Spleen (tissue), 11 donors: ENCODE results near the gene DNAH10. TPM values are rescaled to one million over a fixed set of nuclear protein-coding genes. Genes with fewer than 3 reads are reported as not detected.

Experiments used
- DNase-seq: peaks from one replicate; pipeline ENCODE4 v3.0.0-alpha.2; 2020
- H3K27ac ChIP-seq, 8 donors: fragments of 200-600 bp; sonication (generic) in 7 of 8; 1 replicate in 4 of 8; 2 replicates in 4 of 8; pipeline versions ENCODE4 v1.5.0 to v1.8.0; 2016 to 2021; ENCODE audit warnings: inconsistent platforms in 4 of 8, mild to moderate bottlenecking in 4 of 8, moderate library complexity in 1 of 8
- H3K27me3 ChIP-seq, 7 donors: fragments of 200-600 bp; sonication (generic) in 6 of 7; replicated peaks in 1 of 7; 1 replicate in 4 of 7; 2 replicates in 3 of 7; pipeline versions ENCODE4 v1.5.0 to v1.8.0; 2016 to 2021; ENCODE audit warnings: inconsistent platforms in 3 of 7, mild to moderate bottlenecking in 1 of 7
- H3K36me3 ChIP-seq, 6 donors: fragments of 200-600 bp; sonication (generic) in 5 of 6; 1 replicate in 4 of 6; 2 replicates in 2 of 6; pipeline versions ENCODE4 v1.5.0 to v1.8.0; 2016 to 2021; ENCODE audit warnings: inconsistent platforms in 2 of 6
- H3K4me1 ChIP-seq, 6 donors: fragments of 200-600 bp; sonication (generic) in 5 of 6; 1 replicate in 3 of 6; 2 replicates in 3 of 6; pipeline versions ENCODE4 v1.5.0 to v1.8.0; 2016 to 2021; ENCODE audit warnings: inconsistent platforms in 3 of 6
- H3K4me3 ChIP-seq, 8 donors: fragments of 200-600 bp; sonication (generic) in 7 of 8; 1 replicate in 4 of 8; 2 replicates in 4 of 8; pipeline versions ENCODE4 v1.5.0 to v1.8.0; 2016 to 2021; ENCODE audit warnings: inconsistent platforms in 4 of 8, mild to moderate bottlenecking in 4 of 8, moderate library complexity in 2 of 8
- H3K9me3 ChIP-seq, 8 donors: fragments of 200-600 bp; sonication (generic) in 7 of 8; 1 replicate in 4 of 8; 2 replicates in 4 of 8; pipeline versions ENCODE4 v1.5.0 to v1.8.0; 2016 to 2021; ENCODE audit warnings: inconsistent platforms in 4 of 8
- POLR2A ChIP-seq, 3 donors: fragments of 450-650 bp; IDR thresholded peaks; one replicate each; pipeline ENCODE4 v1.5.1; 2017; ENCODE audit warnings: antibody characterized with exemption in 3 of 3, mild to moderate bottlenecking in 1 of 3
- POLR2AphosphoS5 ChIP-seq, 3 donors: sonication (generic); formaldehyde crosslinking; IDR thresholded peaks; one replicate each; pipeline ENCODE4 v1.5.1; 2017; ENCODE audit warnings: antibody characterized with exemption in 3 of 3
- WGBS, 5 donors: extraction: QIAGEN DNeasy Blood & Tissue Kit in 3 of 5; methylation state at CpG; one replicate each; pipeline versions ENCODE4 v1.1.5 to v1.1.7; 2013 to 2018; 5-methylcytosine and 5-hydroxymethylcytosine counted together
- intact Hi-C: fragments of 100-400 bp; cut with DNase I; formaldehyde crosslinking; loops from one replicate; pipeline ENCODE4 v1.15.0; 2023; ENCODE audit warnings: low total_unique reads
- polyA plus RNA-seq, 3 donors: library from polyadenylated mRNA; stranded (reverse); fragments of 200-250 nt; gene quantifications; one replicate each; pipeline ENCODE4 v1.2.1, GENCODE V29; 2013
- total RNA-seq, 7 donors: library from RNA; depleted of rRNA in 3 of 7; stranded (reverse); fragments of >200 nt in 3 of 7; fragmentation: NEBNext Ultra II Directional in 4 of 7; extraction: Animal tissue kit (Norgen Biotek cat#: 25700) in 4 of 7; gene quantifications; one replicate each; pipeline versions ENCODE4 v1.1.0 to v1.2.1, GENCODE V29; 2016 to 2021
- TF ChIP-seq, protein P1 (sequence below), 11 experiments: fragments of 200-600 bp in 7 of 11; fragments of 450-650 bp in 4 of 11; sonication (generic) in 4 of 11; IDR thresholded peaks in 8 of 11; conservative IDR thresholded peaks in 3 of 11; 1 replicate in 7 of 11; 2 replicates in 4 of 11; pipeline versions ENCODE4 v1.4.0 to v1.8.0; 2016 to 2021; ENCODE audit warnings: antibody characterized with exemption in 11 of 11, inconsistent platforms in 4 of 11, mild to moderate bottlenecking in 1 of 11
- donor health status: healthy with polysubstance abuse.
- donor health status: DM: no; HTN: no; CAD: no; lungs with moderate emphysema.
- donor health status: DM: no; HTN: no; CAD: no.
- donor health status: Bipolar disorder and iron deficiency.
- donor health status: healthy.
- donor health status: DM: no; HTN: no; CAD: no.
- donor health status: DM: yes; HTN: yes; CAD: no.

The DNAH10 gene
- total and polyA plus RNA-seq, 10 donors = 0.23 to 2.2 (median 0.43) TPM; not detected in 1

DNA sequence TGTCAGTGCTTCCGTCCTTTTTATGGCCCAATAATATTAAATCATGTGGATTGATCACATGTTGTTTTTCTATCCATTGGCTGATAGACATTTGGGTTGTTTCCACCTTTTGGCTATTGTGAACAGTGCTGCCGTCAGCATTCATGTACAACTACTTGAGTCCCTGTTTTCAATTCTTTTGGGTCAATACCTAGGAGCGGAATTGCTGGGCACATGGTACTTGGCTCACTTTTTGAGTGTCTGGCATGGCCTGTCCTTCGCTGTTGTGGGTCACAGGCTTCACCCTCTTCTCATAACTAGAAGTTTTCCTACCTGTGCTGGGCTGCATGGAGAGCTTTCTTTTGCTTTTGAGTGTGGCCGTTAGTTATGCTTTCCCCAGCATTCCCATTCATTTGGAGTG is 72.7 kb downstream of the DNAH10 start:
- no peaks in the 10 kb centered on the region for H3K27me3 ChIP-seq
- no peak for TF ChIP-seq POLR2A (IDR thresholded peaks at IDR 0.05)
- no peak for TF ChIP-seq POLR2AphosphoS5 (IDR thresholded peaks at IDR 0.05)
- TF ChIP-seq, protein P1, sequence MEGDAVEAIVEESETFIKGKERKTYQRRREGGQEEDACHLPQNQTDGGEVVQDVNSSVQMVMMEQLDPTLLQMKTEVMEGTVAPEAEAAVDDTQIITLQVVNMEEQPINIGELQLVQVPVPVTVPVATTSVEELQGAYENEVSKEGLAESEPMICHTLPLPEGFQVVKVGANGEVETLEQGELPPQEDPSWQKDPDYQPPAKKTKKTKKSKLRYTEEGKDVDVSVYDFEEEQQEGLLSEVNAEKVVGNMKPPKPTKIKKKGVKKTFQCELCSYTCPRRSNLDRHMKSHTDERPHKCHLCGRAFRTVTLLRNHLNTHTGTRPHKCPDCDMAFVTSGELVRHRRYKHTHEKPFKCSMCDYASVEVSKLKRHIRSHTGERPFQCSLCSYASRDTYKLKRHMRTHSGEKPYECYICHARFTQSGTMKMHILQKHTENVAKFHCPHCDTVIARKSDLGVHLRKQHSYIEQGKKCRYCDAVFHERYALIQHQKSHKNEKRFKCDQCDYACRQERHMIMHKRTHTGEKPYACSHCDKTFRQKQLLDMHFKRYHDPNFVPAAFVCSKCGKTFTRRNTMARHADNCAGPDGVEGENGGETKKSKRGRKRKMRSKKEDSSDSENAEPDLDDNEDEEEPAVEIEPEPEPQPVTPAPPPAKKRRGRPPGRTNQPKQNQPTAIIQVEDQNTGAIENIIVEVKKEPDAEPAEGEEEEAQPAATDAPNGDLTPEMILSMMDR (IDR thresholded peaks at IDR 0.05 in 8 of 11, conservative IDR thresholded peaks at IDR 0.05 in 3 of 11) = no peak
- intact Hi-C loops = no loop called here
- H3K9me3 ChIP-seq = peaks cover 0 to 25% (median 9%) of the 10 kb centered on the region in 8 donors
- H3K4me1 ChIP-seq = no peaks in the 10 kb centered on the region
- H3K36me3 ChIP-seq = no peaks in the 10 kb centered on the region
- no peak for DNase-seq
- no peak overlapping the region for H3K27ac ChIP-seq
- no peak overlapping the region for H3K4me3 ChIP-seq
- 85 to 96% (median 91%) methylated on average over 5 of the region's 5 CpGs for WGBS, 5 donors

DNA sequence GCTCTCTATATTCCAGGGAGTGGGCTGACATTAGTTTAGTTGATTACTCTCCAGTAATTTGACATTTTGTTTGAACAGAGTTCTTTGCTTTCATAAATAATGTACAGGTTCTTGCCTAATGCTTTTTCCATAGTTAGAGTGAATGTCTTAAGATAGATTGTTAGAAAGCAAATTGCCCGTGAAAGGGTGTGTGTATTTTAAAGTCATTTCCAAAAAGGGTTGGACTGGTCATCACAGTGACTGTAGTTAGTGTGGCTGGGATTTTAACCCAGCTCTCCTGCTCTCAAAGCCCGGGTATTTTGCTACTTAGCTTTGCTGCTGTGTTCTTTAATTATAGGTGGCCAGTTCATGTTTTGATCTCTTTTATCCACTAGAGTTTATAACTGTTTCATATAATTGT is 74.2 kb downstream of the DNAH10 start:
- no peak for DNase-seq
- Histone ChIP-seq H3K27me3 (no peaks in the 10 kb centered on the region), H3K4me3 (no peak overlapping the region), H3K4me1 (no peaks in the 10 kb centered on the region), H3K27ac (no peak overlapping the region), H3K36me3 (no peaks in the 10 kb centered on the region), H3K9me3 (peaks cover 0 to 25% (median 9%) of the 10 kb centered on the region in 8 donors)
- TF ChIP-seq, protein P1 (IDR thresholded peaks at IDR 0.05 in 8 of 11, conservative IDR thresholded peaks at IDR 0.05 in 3 of 11) = no peak
- TF ChIP-seq POLR2AphosphoS5 (IDR thresholded peaks at IDR 0.05) (no peak), POLR2A (IDR thresholded peaks at IDR 0.05) (no peak)
- 67 to 93% (median 77%) methylated on average over 2 of the region's 2 CpGs for WGBS, 5 donors
- intact Hi-C loops = no loop called here

- Histone ChIP-seq H3K27me3 (no peaks in the 10 kb centered on the region), H3K4me1 (no peaks in the 10 kb centered on the region), H3K27ac (no peak overlapping the region), H3K36me3 (no peaks in the 10 kb centered on the region), H3K9me3 (peaks cover 0 to 6% (median 4%) of the 10 kb centered on the region in 8 donors), H3K4me3 (no peak overlapping the region)
- 56 to 77% (median 72%) methylated on average over 6 of the region's 6 CpGs for WGBS, 5 donors
- TF ChIP-seq POLR2A (IDR thresholded peaks at IDR 0.05) = no peak
- no peak for TF ChIP-seq POLR2AphosphoS5 (IDR thresholded peaks at IDR 0.05)
- TF ChIP-seq, protein P1 (IDR thresholded peaks at IDR 0.05 in 8 of 11, conservative IDR thresholded peaks at IDR 0.05 in 3 of 11) = no peak
- intact Hi-C loops = no loop called here
- DNase-seq = no peak
These were observed 77.7 kb downstream of the DNAH10 start for GRCh38 chr12:123839826-123840225.

DNA sequence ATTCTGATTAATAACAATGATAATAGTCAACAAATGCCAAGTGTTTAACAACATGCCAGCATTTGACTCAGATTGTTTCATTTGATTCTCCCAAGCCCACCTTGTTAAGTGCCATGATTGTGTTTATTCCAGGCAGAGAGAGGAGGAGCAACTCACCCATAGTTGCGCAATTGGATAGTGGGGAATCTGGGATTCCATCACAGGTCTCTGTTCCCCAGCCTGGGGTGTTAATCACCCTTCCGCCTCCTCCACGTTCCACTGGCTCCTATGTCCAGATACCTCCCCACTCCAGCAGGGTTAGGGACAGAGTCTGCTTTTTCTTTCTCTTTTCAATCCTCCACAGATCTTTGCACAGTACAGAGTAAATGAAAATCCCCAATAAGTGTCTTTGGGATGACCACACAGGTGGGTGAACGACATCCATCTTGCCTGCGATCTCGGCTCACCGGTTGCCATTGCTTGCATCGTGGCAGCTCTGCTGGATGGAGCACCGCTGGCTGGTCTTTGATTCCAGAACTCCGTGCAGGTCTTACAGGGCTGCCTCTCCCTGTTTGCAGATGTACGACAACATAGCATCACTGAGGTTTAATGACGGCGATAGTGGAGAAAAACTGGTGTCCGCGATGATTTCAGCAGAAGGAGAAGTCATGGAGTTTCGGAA is 78.8 kb downstream of the DNAH10 start:
- intact Hi-C loops = no loop called here
- H3K27me3 ChIP-seq = no peaks in the 10 kb centered on the region
- H3K4me3 ChIP-seq = no peak overlapping the region
- 92 to 97% (median 94%) methylated on average over 16 of the region's 16 CpGs for WGBS, 5 donors
- H3K27ac ChIP-seq = no peak overlapping the region
- no peak for DNase-seq
- no peaks in the 10 kb centered on the region for H3K36me3 ChIP-seq
- TF ChIP-seq POLR2A (IDR thresholded peaks at IDR 0.05) (no peak), POLR2AphosphoS5 (IDR thresholded peaks at IDR 0.05) (no peak)
- TF ChIP-seq, protein P1 (IDR thresholded peaks at IDR 0.05 in 8 of 11, conservative IDR thresholded peaks at IDR 0.05 in 3 of 11) = no peak
- H3K9me3 ChIP-seq = no peaks in the 10 kb centered on the region
- H3K4me1 ChIP-seq = no peaks in the 10 kb centered on the region
